Right ventricle myocardium inferior (tissue), 1 donor: ENCODE results near the gene MAN1A1. TPM values are rescaled to one million over a fixed set of nuclear protein-coding genes. Genes with fewer than 3 reads are reported as not detected.
"Not testable (repeated sequence)": the region's sequence is repeated elsewhere in the genome, so short reads cannot be mapped to it uniquely, and the experiment has no call there.

ENCODE experiments used
- ATAC-seq: fragments of 200-7000 bp; cut with Tn5 transposase; one replicate; pipeline ENCODE4 v1.9.1; 2020; ENCODE audit warnings: mild to moderate bottlenecking, moderate library complexity
- DNase-seq: peaks from one replicate; pipeline ENCODE4 v3.0.0; 2021; ENCODE audit errors: missing footprints
- intact Hi-C: fragments of 100-400 bp; cut with DNase I; formaldehyde crosslinking; loops from one replicate; pipeline ENCODE4 v1.11.0; 2022
- total RNA-seq: library from RNA; stranded (reverse); fragmentation: NEBNext Ultra II Directional; extraction: Animal tissue kit (Norgen Biotek cat#: 25700); gene quantifications from one replicate; pipeline ENCODE4 v1.2.1, GENCODE V29; 2021
- donor health status: DM: no; HTN: yes; CAD: no; lungs with severe emphysema.

MAN1A1 gene
- total RNA-seq, 1 donor from 2014 or later, result 22.4 TPM

GRCh38 chr6:119312875-119313338 is 36.7 kb downstream of the MAN1A1 start:
- intact Hi-C loops, result no loop called here
- peak; percentile 23 for ATAC-seq
- no peak for DNase-seq

GRCh38 chr6:119312441-119312840 is 37.1 kb downstream of the MAN1A1 start:
- no peak for ATAC-seq
- intact Hi-C loops, result no loop called here
- no peak for DNase-seq

- ATAC-seq (no peak), DNase-seq (no peak)
- intact Hi-C loops, result no loop called here
Observed at GRCh38 chr6:119311514-119312142, 37.9 kb downstream of the MAN1A1 start.

- DNase-seq (no peak), ATAC-seq (no peak)
- intact Hi-C loops, result no loop called here
Observed at GRCh38 chr6:119310486-119311036, 39.0 kb downstream of the MAN1A1 start.

GRCh38 chr6:119308991-119309657 is 40.4 kb downstream of the MAN1A1 start:
- ATAC-seq, result no peak
- DNase-seq, result no peak
- intact Hi-C loops, result loop anchor here (5.0 kb wide), 1 partner anchor 38 kb away; the partner anchor contains the start of gene MAN1A1

- no peak for DNase-seq
- peak; percentile 45 for ATAC-seq
- intact Hi-C loops, result loop anchor here (5.0 kb wide), 1 partner anchor 39 kb away; the partner anchor contains the start of gene MAN1A1
Observed at GRCh38 chr6:119308048-119308570, 41.5 kb downstream of the MAN1A1 start.

GRCh38 chr6:119307056-119307455 is 42.5 kb downstream of the MAN1A1 start:
- no peak for ATAC-seq
- intact Hi-C loops, result loop anchor here (5.0 kb wide), 1 partner anchor 40 kb away; the partner anchor contains the start of gene MAN1A1
- no peak for DNase-seq

- ATAC-seq (no peak), DNase-seq (no peak)
- intact Hi-C loops, result loop anchor here (5.0 kb wide), 1 partner anchor 41 kb away; the partner anchor contains the start of gene MAN1A1
Observed at GRCh38 chr6:119306396-119306968, 43.1 kb downstream of the MAN1A1 start.

- ATAC-seq (no peak), DNase-seq (no peak)
- intact Hi-C loops, result no loop called here
Observed at GRCh38 chr6:119303164-119303887, 46.2 kb downstream of the MAN1A1 start.

- intact Hi-C loops, result no loop called here
- no peak for DNase-seq
- ATAC-seq, result no peak
Observed at GRCh38 chr6:119301429-119301828, 48.1 kb downstream of the MAN1A1 start.

- intact Hi-C loops, result no loop called here
- ATAC-seq (no peak), DNase-seq (no peak)
Observed at GRCh38 chr6:119299694-119300093, 49.9 kb downstream of the MAN1A1 start.

- intact Hi-C loops, result no loop called here
- no peak for ATAC-seq
- no peak for DNase-seq
Observed at GRCh38 chr6:119297049-119297448, 52.5 kb downstream of the MAN1A1 start.

GRCh38 chr6:119296036-119297035 is 53.2 kb downstream of the MAN1A1 start:
- DNase-seq, result no peak
- intact Hi-C loops, result no loop called here
- peak; percentile 50 for ATAC-seq

GRCh38 chr6:119294984-119295383 is 54.6 kb downstream of the MAN1A1 start:
- intact Hi-C loops, result no loop called here
- ATAC-seq (no peak), DNase-seq (no peak)

- DNase-seq, ATAC-seq, intact Hi-C loops: not testable (repeated sequence)
Observed at GRCh38 chr6:119291060-119291459, 58.5 kb downstream of the MAN1A1 start.

- DNase-seq, result no peak
Observed at GRCh38 chr6:119290306-119290705, 59.3 kb downstream of the MAN1A1 start.

GRCh38 chr6:119289651-119290050 is 59.9 kb downstream of the MAN1A1 start:
- no peak for DNase-seq
- no peak for ATAC-seq
- intact Hi-C loops, result no loop called here

More at GRCh38 chr6:119290306-119290705, 59.3 kb downstream of the MAN1A1 start:
- intact Hi-C loops, result no loop called here
- ATAC-seq, result no peak
